ENCODE measurements around the gene TRAF2. TPM values are rescaled to one million over a fixed set of nuclear protein-coding genes. Genes with fewer than 3 reads are reported as not detected.
A peak's percentile ranks its signal among the peaks of the same experiment; 100 is the strongest.

TRAF2 gene
- total and polyA plus RNA-seq, 10 donors = 13.6 to 49.7 (median 24.3) TPM

- WGBS, 5 donors = 68 to 82% (median 78%) methylated on average over 13 of the region's 13 CpGs
- intact Hi-C loops (cut with DNase I; ENCODE audit: low total_unique reads) = no loop called here
- peaks cover 34 to 88% (median 59%) of the 10 kb centered on the region in 6 donors for H3K4me1 ChIP-seq
- H3K36me3 ChIP-seq = peaks cover 0 to 86% (median 30%) of the 10 kb centered on the region in 6 donors
- TF ChIP-seq, protein P1, sequence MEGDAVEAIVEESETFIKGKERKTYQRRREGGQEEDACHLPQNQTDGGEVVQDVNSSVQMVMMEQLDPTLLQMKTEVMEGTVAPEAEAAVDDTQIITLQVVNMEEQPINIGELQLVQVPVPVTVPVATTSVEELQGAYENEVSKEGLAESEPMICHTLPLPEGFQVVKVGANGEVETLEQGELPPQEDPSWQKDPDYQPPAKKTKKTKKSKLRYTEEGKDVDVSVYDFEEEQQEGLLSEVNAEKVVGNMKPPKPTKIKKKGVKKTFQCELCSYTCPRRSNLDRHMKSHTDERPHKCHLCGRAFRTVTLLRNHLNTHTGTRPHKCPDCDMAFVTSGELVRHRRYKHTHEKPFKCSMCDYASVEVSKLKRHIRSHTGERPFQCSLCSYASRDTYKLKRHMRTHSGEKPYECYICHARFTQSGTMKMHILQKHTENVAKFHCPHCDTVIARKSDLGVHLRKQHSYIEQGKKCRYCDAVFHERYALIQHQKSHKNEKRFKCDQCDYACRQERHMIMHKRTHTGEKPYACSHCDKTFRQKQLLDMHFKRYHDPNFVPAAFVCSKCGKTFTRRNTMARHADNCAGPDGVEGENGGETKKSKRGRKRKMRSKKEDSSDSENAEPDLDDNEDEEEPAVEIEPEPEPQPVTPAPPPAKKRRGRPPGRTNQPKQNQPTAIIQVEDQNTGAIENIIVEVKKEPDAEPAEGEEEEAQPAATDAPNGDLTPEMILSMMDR (IDR thresholded peaks at IDR 0.05 in 8 of 11, conservative IDR thresholded peaks at IDR 0.05 in 3 of 11) = no peak
- no peak for TF ChIP-seq POLR2A (IDR thresholded peaks at IDR 0.05)
- TF ChIP-seq POLR2AphosphoS5 (IDR thresholded peaks at IDR 0.05) = no peak
- DNase-seq = no peak
- H3K9me3 ChIP-seq = no peaks in the 10 kb centered on the region
- H3K27me3 ChIP-seq (replicated peaks in 1 of 7) = no peaks in the 10 kb centered on the region
- peak overlapping the region; percentile 67 to 92 (median 82) for H3K27ac ChIP-seq
- H3K4me3 ChIP-seq = no peak overlapping the region
Observed at GRCh38 chr9:136900988-136901515, 14.7 kb downstream of the TRAF2 start.

DNA sequence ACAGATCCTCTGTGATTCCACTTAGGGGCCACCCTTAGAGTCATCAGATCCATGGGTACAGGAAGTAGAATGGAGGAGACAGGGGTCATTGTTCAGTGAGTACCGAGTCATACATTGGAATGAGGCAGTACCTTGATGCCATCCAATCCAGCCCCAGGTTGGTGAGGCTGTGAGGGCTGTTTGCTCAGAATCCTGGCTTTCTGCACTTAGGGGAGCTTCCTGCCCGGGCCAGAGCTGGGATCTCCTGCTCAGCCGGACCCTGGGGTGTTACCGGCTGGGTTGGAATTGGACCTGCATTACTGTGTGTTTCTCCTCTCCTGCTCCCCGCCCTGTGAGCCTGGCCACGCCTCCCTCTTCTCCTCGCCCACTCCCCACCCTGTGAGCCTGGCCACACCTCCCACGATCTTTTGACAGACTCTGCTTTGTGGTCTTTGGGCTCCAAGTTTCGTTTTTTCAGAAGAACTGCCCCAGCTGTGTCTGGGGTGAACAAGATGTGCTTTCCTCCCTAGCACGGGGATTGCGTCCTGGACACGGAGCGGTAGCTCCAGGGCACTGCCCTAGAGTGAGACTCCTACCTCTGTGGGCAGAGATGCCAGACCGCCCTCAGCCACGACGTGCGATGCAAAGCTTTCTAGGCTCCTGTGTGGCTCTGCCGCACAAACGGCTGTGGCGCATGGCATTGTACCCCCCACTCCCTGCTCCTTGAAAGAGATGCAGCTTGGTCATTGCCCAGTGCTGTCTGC lies 15.4 kb downstream of the TRAF2 start:
- peak; percentile 83 for DNase-seq
- H3K4me3 ChIP-seq = peak overlapping the region in 4 of 8 donors; percentile 12 to 47 (median 13)
- peaks cover 34 to 83% (median 55%) of the 10 kb centered on the region in 6 donors for H3K4me1 ChIP-seq
- intact Hi-C loops (cut with DNase I; ENCODE audit: low total_unique reads) = no loop called here
- peaks cover 0 to 87% (median 34%) of the 10 kb centered on the region in 6 donors for H3K36me3 ChIP-seq
- no peaks in the 10 kb centered on the region for H3K9me3 ChIP-seq
- TF ChIP-seq, protein P1 (IDR thresholded peaks at IDR 0.05 in 8 of 11, conservative IDR thresholded peaks at IDR 0.05 in 3 of 11) = no peak
- TF ChIP-seq POLR2A (IDR thresholded peaks at IDR 0.05) (no peak), POLR2AphosphoS5 (IDR thresholded peaks at IDR 0.05) (peak; percentile 63 to 80 (median 69))
- H3K27me3 ChIP-seq (replicated peaks in 1 of 7) = no peaks in the 10 kb centered on the region
- peak overlapping the region; percentile 67 to 92 (median 82) for H3K27ac ChIP-seq
- 12 to 46% (median 36%) methylated on average over 9 to 20 of the region's 20 CpGs for WGBS, 5 donors

GRCh38 chr9:136902259-136902821 lies 16.0 kb downstream of the TRAF2 start:
- Histone ChIP-seq H3K27me3 (replicated peaks in 1 of 7) (no peaks in the 10 kb centered on the region), H3K27ac (peak overlapping the region; percentile 67 to 92 (median 82)), H3K9me3 (no peaks in the 10 kb centered on the region), H3K4me1 (peaks cover 34 to 76% (median 52%) of the 10 kb centered on the region in 6 donors), H3K36me3 (peaks cover 0 to 93% (median 41%) of the 10 kb centered on the region in 6 donors), H3K4me3 (peak overlapping the region in 3 of 8 donors; percentile 12 to 47 (median 13))
- intact Hi-C loops (cut with DNase I; ENCODE audit: low total_unique reads) = no loop called here
- WGBS, 5 donors = 31 to 52% (median 39%) methylated on average over 9 to 15 of the region's 15 CpGs
- peak in 1 of 3 donors; percentile 35 for TF ChIP-seq POLR2A (IDR thresholded peaks at IDR 0.05)
- TF ChIP-seq POLR2AphosphoS5 (IDR thresholded peaks at IDR 0.05) = peak; percentile 55 to 65 (median 56)
- TF ChIP-seq, protein P1 (IDR thresholded peaks at IDR 0.05 in 8 of 11, conservative IDR thresholded peaks at IDR 0.05 in 3 of 11) = no peak
- DNase-seq = peak; percentile 87

All from spleen (tissue), 11 donors.